GM19452 (cell line): ENCODE measurements around the gene MYO16.

Experiments used
- ATAC-seq: cut with Tn5 transposase; IDR thresholded peaks from one replicate; pipeline ENCODE4 v1.9.1; 2021; ENCODE audit not compliant: unreplicated experiment

Gene MYO16

DNA sequence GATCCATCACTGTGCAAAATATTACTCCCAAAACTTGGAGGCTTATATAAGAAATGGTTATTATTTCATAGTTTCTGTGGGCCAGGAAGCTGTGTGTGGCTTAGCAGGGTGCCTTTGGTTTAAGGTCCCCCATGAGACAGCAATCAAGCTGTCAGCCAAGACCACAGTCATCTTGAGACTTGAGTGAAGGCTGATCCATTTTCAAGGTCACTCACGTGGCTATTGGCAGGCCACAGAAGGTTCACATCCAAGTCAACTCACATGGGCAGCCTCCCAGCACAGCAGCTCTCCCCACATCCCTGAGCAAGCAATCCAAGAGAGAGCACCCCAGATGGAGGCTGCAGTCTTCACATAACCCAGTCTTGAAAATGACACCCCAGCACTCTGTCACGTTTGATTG, 537.4 kb downstream of the MYO16 start:
- ATAC-seq = peak; percentile 36

- no peak for ATAC-seq
Measured at GRCh38 chr13:109172136-109172535, 542.7 kb downstream of the MYO16 start.

DNA sequence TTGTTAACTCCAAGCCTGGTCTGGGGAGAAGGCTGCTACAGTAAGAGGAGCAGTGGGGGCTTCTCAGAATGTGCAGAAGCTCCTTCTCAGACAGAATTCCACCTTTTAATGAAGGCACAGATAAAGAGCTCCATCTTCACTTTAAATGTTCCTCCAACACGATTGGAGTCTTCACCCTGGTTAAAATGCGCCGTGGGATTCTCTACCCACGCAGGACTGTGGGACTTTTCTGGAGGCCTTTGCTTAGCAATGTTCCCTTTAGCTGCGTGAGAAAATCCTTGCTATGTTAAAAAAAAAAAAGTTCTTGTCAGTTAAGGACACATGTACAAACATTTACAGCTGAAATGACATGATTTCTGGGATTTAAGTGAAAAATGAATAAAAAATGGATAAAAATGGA, 546.3 kb downstream of the MYO16 start:
- no peak for ATAC-seq

- ATAC-seq = no peak
Measured at GRCh38 chr13:109180905-109181425, 551.6 kb downstream of the MYO16 start.

DNA sequence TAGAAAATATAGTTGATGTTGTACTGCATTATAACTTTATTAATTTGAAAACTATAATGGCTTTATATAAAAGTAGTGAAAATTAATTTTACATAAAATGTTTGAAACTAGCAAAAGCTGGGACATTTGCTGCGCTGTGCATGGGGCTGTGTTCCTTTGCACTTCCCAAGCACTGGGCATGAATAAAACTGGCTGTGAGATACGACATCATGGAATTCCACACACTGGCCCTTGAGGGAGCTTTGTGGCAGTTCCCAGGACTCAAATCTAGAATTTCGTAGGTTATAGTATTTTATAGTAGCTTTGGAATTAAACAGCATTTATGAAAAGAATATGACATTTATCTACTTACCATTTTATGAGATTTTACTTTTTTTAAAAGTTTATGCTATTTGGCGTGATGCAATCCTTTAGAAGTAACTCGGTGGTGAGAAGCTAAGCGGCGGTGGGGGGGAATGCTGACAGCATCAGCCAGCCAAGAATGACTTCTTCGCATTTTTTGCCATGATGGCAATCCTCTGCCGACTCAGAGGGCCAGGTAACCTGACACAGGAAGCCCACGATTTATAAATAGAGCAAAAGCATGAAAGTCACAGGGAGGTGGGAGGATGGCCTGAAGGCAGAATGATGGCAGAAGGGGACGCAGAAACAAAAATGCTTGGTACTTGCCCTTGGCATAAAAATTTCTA, 553.5 kb downstream of the MYO16 start:
- ATAC-seq = no peak

GRCh38 chr13:109191413-109191812, 562.0 kb downstream of the MYO16 start:
- no peak for ATAC-seq

DNA sequence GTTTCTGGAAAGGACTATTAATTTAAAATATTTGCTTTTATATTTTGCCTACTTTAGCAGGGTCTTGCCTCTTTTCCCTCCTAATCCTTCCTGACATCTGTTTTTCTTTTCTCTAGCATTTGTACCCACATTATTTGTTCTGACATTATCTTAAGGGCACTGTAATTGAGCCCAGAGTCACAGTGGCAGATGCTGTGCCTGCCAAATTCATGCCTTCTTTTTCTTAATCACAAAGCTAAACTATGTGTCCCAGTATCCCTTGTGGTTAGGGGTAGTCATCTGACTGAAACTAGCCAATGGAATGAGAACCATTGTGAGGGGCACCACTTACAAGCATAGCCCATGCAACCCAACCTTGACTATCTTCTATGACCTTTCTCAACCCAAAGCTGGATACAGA, 562.9 kb downstream of the MYO16 start:
- no peak for ATAC-seq

DNA sequence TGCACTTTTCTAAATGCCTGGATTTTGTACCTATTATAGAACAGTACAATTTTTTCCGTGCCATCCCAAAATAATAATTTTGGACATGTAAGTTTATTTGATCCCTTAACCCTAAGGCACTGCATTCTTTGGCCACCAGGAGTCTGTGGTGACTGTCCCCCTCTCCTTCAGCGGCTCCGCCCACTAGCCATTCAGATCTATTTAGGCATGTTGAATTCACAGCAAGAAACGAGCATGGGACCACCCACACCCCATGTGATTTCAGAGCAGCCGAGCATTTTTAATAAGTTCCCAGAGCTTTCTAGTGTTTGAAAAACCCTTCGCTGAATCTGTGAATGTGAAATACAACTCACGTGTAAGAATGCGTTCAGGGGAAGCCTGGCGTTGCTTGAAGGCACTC, 567.5 kb downstream of the MYO16 start:
- ATAC-seq = no peak

DNA sequence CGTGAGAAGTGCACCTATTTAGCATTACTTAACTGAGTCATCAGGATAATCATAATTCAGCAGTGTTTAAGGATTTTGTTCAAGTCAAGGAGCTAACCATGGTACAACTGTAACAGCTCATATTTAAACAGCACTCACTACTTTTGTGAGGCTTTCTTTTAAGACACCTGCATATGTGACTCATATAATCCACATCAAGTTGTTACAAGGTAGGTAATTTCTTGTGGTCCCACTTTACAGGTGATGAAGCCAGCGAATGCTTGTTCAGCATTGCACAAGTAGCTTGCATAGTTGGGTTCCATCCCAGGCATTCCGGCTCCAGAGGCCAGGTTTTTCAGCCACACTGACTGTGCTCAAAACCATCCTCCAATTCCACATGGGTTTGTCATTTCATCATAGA, 569.2 kb downstream of the MYO16 start:
- no peak for ATAC-seq

GRCh38 chr13:109199280-109199679, 569.9 kb downstream of the MYO16 start:
- no peak for ATAC-seq

DNA sequence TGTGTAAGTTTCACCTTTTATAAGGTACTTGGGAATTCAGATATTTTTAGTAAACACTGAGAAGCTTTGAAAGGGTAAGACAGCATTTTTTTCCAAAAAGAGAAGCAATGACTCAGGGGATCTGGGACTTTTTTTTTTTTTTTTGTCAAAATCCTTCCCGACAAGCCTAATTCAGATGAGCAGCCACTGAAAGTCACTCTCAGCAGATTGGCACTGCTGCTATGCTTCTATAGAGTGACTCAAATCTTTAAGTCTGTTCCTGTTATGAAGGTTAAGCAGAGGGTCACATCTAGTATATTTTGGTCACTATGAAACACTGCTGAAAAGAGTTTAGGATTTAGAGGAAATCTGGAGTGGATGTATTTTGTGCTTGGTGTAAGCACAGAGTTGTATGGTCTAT, 571.1 kb downstream of the MYO16 start:
- no peak for ATAC-seq

DNA sequence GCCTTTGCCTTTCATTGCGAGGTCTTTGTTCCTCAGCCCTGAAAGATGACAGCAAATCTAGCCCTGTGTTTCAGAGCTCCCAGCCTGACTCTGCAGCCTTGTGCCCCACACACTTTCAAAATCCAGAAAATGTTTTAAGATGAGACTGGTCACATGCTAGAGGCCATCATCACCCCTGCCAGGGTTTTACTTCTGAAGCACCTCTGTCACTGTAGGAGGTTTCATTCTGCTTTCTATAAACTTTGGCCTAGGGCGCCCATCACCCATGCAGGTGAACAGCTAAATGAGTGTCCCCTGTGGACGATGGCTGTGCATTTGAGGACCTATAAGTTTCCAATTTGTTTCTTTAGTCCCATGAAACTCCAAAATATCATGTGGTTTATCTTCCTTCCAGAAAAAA, 574.2 kb downstream of the MYO16 start:
- no peak for ATAC-seq

DNA sequence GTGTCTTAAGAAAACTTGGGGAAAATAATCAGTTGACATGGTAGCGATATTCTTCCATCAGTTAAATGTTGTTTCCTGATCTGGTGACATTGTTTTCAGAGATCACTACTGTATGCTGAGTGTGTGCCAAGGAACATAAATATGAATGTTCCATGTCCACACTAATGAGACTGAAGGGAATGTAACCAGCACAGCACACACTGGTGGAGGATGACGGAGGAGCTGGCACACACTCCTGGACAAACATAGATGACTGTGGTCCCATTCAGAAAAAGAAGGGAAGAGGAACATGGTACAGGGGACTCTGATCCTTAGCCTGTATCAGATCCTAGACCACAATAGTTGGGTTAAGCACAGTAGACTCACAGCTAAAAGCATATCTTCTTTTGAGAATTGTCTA, 574.8 kb downstream of the MYO16 start:
- ATAC-seq = no peak

DNA sequence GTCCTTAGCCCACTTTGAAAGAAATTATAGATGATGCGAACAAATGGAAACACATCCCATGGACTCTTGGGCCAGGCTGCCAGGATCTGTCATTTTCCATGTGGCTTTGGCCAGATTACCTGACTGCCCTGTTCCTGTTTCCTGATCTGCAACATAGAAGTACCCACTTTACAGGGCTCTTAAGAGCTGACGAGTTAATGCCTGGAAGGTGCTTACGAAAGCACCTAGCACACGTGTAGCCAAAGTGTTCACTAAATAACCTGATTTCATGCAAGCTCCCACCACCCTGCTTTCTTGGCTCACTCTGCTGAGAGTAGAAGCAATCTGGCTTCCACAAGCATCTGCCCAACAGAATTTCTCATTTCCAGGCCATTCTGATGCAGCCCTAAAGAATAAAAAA, 575.2 kb downstream of the MYO16 start:
- ATAC-seq = no peak

DNA sequence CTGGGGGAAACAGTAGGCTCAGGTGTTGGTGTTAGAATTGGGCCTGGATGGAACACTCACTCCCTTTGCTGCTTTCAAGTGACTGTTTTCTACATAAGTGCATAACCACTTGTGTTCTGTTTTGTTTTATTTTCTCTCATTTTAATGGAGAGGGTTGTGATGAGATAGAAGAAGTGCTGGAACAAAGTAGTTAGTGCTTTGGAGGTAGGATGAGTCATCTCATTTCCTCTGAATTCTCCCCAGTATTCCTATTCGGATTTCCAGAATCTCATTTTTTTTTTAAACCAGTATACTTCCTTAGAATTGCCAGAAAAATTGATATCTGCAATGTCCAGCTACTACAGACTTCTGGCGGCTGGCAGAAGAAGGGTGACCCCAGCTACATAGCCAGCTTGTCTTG, 575.9 kb downstream of the MYO16 start:
- no peak for ATAC-seq

- no peak for ATAC-seq
Measured at GRCh38 chr13:109206616-109207015, 577.2 kb downstream of the MYO16 start.

- ATAC-seq = no peak
Measured at GRCh38 chr13:109207622-109208021, 578.2 kb downstream of the MYO16 start.

GRCh38 chr13:109208522-109208921, 579.1 kb downstream of the MYO16 start:
- no peak for ATAC-seq

DNA sequence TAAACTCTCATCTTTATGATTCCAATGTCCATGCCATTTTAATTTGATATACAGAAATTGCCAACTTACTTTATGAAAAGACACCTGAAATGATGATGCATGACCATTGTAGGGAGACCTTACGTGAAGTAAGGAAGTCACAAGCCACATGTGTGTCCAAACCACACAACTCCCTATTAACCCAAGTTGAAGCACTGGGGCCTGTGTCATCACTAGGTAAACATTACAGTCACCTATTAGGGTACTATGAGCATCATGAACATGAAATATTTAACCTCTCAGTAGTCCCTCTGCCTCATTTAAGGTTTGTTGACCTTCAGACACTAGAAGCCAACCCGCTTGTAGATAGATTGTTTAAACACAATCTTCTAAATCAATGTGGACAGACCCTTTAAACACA, 580.1 kb downstream of the MYO16 start:
- no peak for ATAC-seq

GRCh38 chr13:109211616-109212015, 582.2 kb downstream of the MYO16 start:
- no peak for ATAC-seq

DNA sequence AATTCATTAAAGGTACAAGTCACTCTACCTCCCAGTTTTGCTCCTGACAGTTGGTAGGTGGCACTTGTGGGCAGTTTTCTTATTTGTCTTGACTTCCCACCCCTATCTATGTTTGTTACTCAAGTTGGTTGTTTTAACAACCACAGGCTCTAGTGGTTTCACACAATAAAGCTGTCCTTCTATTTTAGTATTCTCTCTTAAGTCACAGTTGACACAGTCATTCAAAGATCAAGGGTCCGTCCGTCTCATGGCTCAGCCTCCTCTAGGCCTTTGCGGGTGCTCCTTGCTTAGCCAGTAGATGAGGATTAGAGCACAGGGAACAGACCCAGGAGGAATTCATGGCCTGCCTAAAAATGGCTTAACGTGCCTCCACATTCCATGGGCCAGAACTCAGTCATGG, 583.2 kb downstream of the MYO16 start:
- ATAC-seq = no peak

- ATAC-seq = no peak
Measured at GRCh38 chr13:109213714-109214113, 584.3 kb downstream of the MYO16 start.

DNA sequence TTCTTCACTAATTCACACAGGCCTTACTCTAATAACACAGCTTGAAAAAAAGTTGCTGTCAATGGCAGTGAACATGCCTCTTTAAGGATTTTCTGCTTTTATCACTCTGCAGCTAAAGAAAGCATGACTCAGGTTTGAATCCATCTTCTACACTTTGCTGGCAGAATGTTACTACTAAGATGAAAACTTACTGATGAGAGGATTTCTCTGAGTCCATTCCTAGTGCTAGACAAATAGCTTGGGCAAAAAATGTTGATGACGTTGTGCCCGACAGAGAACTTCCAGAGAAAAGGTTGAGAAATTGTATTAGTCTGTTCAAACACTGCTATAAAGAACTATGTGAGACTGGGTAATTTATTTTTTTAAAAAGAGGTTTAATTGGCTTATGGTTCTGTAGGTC, 585.0 kb downstream of the MYO16 start:
- no peak for ATAC-seq
